Left ventricle myocardium inferior (tissue), 1 donor: ENCODE results near the gene CORO2A. TPM values are rescaled to one million over a fixed set of nuclear protein-coding genes. Genes with fewer than 3 reads are reported as not detected.
A peak's percentile ranks its signal among the peaks of the same experiment; 100 is the strongest.
"Not testable (repeated sequence)": the region's sequence is repeated elsewhere in the genome, so short reads cannot be mapped to it uniquely, and the experiment has no call there.

ENCODE experiments used
- DNase-seq: peaks from one replicate; pipeline ENCODE4 v3.0.0-alpha.2; 2020
- H3K27ac ChIP-seq: fragments of 200-600 bp; replicated peaks from 2 replicates; pipeline ENCODE4 v1.8.0; 2021
- H3K27me3 ChIP-seq: fragments of 200-600 bp; 2 replicates; pipeline ENCODE4 v1.8.0; 2021; ENCODE audit warnings: low read depth
- H3K36me3 ChIP-seq: fragments of 200-600 bp; 2 replicates; pipeline ENCODE4 v1.8.0; 2021
- H3K4me1 ChIP-seq: fragments of 200-600 bp; 2 replicates; pipeline ENCODE4 v1.8.0; 2021
- H3K4me3 ChIP-seq: fragments of 200-600 bp; 2 replicates; pipeline ENCODE4 v1.8.0; 2021; ENCODE audit warnings: mild to moderate bottlenecking, moderate library complexity
- H3K9me3 ChIP-seq: fragments of 200-600 bp; replicated peaks from 2 replicates; pipeline ENCODE4 v1.8.0; 2021
- CTCF ChIP-seq: fragments of 200-600 bp; IDR thresholded peaks from 2 replicates; pipeline ENCODE4 v1.8.0; 2021; ENCODE audit warnings: antibody characterized with exemption, mild to moderate bottlenecking, borderline replicate concordance
- intact Hi-C: fragments of 100-400 bp; cut with micrococcal nuclease; formaldehyde crosslinking; loops from one replicate; pipeline ENCODE4 v1.11.0; 2022
- total RNA-seq: library from RNA; stranded (reverse); fragmentation: NEBNext Ultra II Directional; extraction: Animal tissue kit (Norgen Biotek cat#: 25700); gene quantifications from one replicate; pipeline ENCODE4 v1.2.1, GENCODE V29; 2021
- donor health status: DM: no; HTN: yes; CAD: no; lungs with severe emphysema.

Gene CORO2A
- total RNA-seq, 1 donor from 2014 or later = 0.14 TPM

- H3K4me1 ChIP-seq = no peaks in the 10 kb centered on the region
- H3K27ac ChIP-seq = no peak overlapping the region
- no peak for DNase-seq
- intact Hi-C loops = no loop called here
- no peaks in the 10 kb centered on the region for H3K9me3 ChIP-seq
- no peaks in the 10 kb centered on the region for H3K36me3 ChIP-seq
- H3K27me3 ChIP-seq = peaks cover 9% of the 10 kb centered on the region
- TF ChIP-seq CTCF = no peak
- H3K4me3 ChIP-seq = no peak overlapping the region
Observed at GRCh38 chr9:98127226-98127625, 65.2 kb downstream of the CORO2A start.

GRCh38 chr9:98124637-98125426, 67.6 kb downstream of the CORO2A start:
- Histone ChIP-seq H3K4me1 (peaks cover 9% of the 10 kb centered on the region), H3K9me3 (no peaks in the 10 kb centered on the region), H3K27me3 (peaks cover 9% of the 10 kb centered on the region), H3K27ac (no peak overlapping the region), H3K36me3 (no peaks in the 10 kb centered on the region), H3K4me3 (no peak overlapping the region)
- DNase-seq = no peak
- intact Hi-C loops = no loop called here
- no peak for TF ChIP-seq CTCF

GRCh38 chr9:98124091-98124490, 68.3 kb downstream of the CORO2A start:
- intact Hi-C loops, H3K36me3 ChIP-seq, H3K9me3 ChIP-seq, H3K27ac ChIP-seq, H3K4me3 ChIP-seq, DNase-seq: not testable (repeated sequence)
- peaks cover 11% of the 10 kb centered on the region for H3K27me3 ChIP-seq
- H3K4me1 ChIP-seq = peaks cover 15% of the 10 kb centered on the region

- no peak for DNase-seq
- Histone ChIP-seq H3K27ac (peak overlapping the region; percentile 39), H3K36me3 (no peaks in the 10 kb centered on the region), H3K4me3 (no peak overlapping the region), H3K9me3 (no peaks in the 10 kb centered on the region), H3K4me1 (peaks cover 25% of the 10 kb centered on the region), H3K27me3 (peaks cover 12% of the 10 kb centered on the region)
- TF ChIP-seq CTCF = peak; percentile 24
- intact Hi-C loops = no loop called here
Observed at GRCh38 chr9:98121058-98121457, 71.4 kb downstream of the CORO2A start.

- no peaks in the 10 kb centered on the region for H3K36me3 ChIP-seq
- H3K9me3 ChIP-seq = no peaks in the 10 kb centered on the region
- intact Hi-C loops = no loop called here
- H3K27ac ChIP-seq = peak overlapping the region; percentile 39
- no peak for DNase-seq
- H3K4me1 ChIP-seq = peaks cover 25% of the 10 kb centered on the region
- H3K4me3 ChIP-seq = no peak overlapping the region
- no peak for TF ChIP-seq CTCF
- H3K27me3 ChIP-seq = peaks cover 12% of the 10 kb centered on the region
Observed at GRCh38 chr9:98120476-98120875, 72.0 kb downstream of the CORO2A start.

- H3K4me3 ChIP-seq = peak within 1 kb of the TSS; percentile 80
- peak; percentile 23 for TF ChIP-seq CTCF
- H3K4me1 ChIP-seq = peaks cover 25% of the 10 kb centered on the region
- peak within 1 kb of the TSS; percentile 39 for H3K27ac ChIP-seq
- intact Hi-C loops = no loop called here
- no peaks in the 10 kb centered on the region for H3K9me3 ChIP-seq
- DNase-seq = peak; percentile 54
- peaks cover 12% of the 10 kb centered on the region for H3K27me3 ChIP-seq
- no peaks in the 10 kb centered on the region for H3K36me3 ChIP-seq
Observed at GRCh38 chr9:98118640-98119601, 73.5 kb downstream of the CORO2A start, which contains the start of gene TRIM14. TSS of gene TRIM14 (minus strand) at chr9:98119222. CDS start at chr9:98119188, 34 bp downstream.
